Neural cell (in vitro differentiated cells): Measurements from ENCODE around the gene HDAC9. TPM values are rescaled to one million over a fixed set of nuclear protein-coding genes. Genes with fewer than 3 reads are reported as not detected.

ENCODE experiments used
- H2AFZ ChIP-seq: fragments of 200-600, 300-800 bp; sonication (generic), shearing (Covaris generic); 2 replicates; pipeline ENCODE4 v1.6.0; 2014; ENCODE audit warnings: low read depth, mild to moderate bottlenecking, antibody characterized with exemption, low read length, moderate library complexity
- H3F3A ChIP-seq: fragments of 200-600 bp; shearing (Covaris generic); 2 replicates; pipeline ENCODE4 v1.6.1; 2016; ENCODE audit warnings: mild to moderate bottlenecking, moderate library complexity, mixed read lengths, antibody characterized with exemption, low read length; ENCODE audit not compliant: insufficient read depth, poor library complexity, severe bottlenecking
- H3K27ac ChIP-seq: fragments of 200-600, 300-800 bp; sonication (generic), shearing (Covaris generic); 2 replicates; pipeline ENCODE4 v1.5.1; 2014; ENCODE audit warnings: mild to moderate bottlenecking, low read length, moderate library complexity
- H3K27me3 ChIP-seq: fragments of 300-800, 200-600 bp; sonication (generic), shearing (Covaris generic); 2 replicates; pipeline ENCODE4 v1.6.0; 2014; ENCODE audit warnings: mild to moderate bottlenecking, low read depth, low read length, moderate library complexity; ENCODE audit not compliant: insufficient read depth
- H3K36me3 ChIP-seq: fragments of 300-800, 200-600 bp; sonication (generic), shearing (Covaris generic); 2 replicates; pipeline ENCODE4 v1.5.1; 2014; ENCODE audit warnings: mild to moderate bottlenecking, antibody characterized with exemption, low read length, moderate library complexity; ENCODE audit not compliant: insufficient read depth
- H3K4me2 ChIP-seq: fragments of 300-800, 200-600 bp; sonication (generic), shearing (Covaris generic); 2 replicates; pipeline ENCODE4 v1.6.0; 2014; ENCODE audit warnings: mild to moderate bottlenecking, low read length
- H3K4me3 ChIP-seq: fragments of 300-800, 200-600 bp; sonication (generic), shearing (Covaris generic); 2 replicates; pipeline ENCODE4 v1.5.1; 2014; ENCODE audit warnings: mild to moderate bottlenecking, low read length, moderate library complexity
- H3K79me2 ChIP-seq: fragments of 200-600 bp; shearing (Covaris generic); replicated peaks from 2 replicates; pipeline ENCODE4 v1.6.0; 2014; ENCODE audit warnings: mild to moderate bottlenecking, low read length, moderate library complexity; ENCODE audit not compliant: insufficient read depth
- H3K9ac ChIP-seq: fragments of 300-800, 200-600 bp; sonication (generic), shearing (Covaris generic); 2 replicates; pipeline ENCODE4 v1.6.1; 2016; ENCODE audit warnings: mild to moderate bottlenecking, low read length, mixed read lengths
- H3K9me2 ChIP-seq: fragments of 200-600 bp; shearing (Covaris generic); 2 replicates; pipeline ENCODE4 v1.6.1; 2016; ENCODE audit warnings: mild to moderate bottlenecking, low read length, mixed read lengths; ENCODE audit not compliant: insufficient read depth
- H3K9me3 ChIP-seq: fragments of 200-600, 300-800 bp; sonication (generic), shearing (Covaris generic); 2 replicates; pipeline ENCODE4 v1.6.1; 2016; ENCODE audit warnings: mild to moderate bottlenecking, mixed run types, low read length, moderate library complexity, mixed read lengths
- H4K20me1 ChIP-seq: fragments of 200-600 bp; shearing (Covaris generic); 2 replicates; pipeline ENCODE4 v1.6.1; 2016; ENCODE audit warnings: mild to moderate bottlenecking, mixed run types; ENCODE audit not compliant: insufficient read depth
- CTCF ChIP-seq: fragments of 450-650 bp; IDR thresholded peaks from 2 replicates; pipeline ENCODE4 v1.5.1; 2014; ENCODE audit warnings: antibody characterized with exemption, mild to moderate bottlenecking, moderate library complexity; ENCODE audit not compliant: poor library complexity, severe bottlenecking
- EP300 ChIP-seq: fragments of 450-650 bp; conservative IDR thresholded peaks from 2 replicates; pipeline ENCODE4 v1.6.1; 2014; ENCODE audit warnings: antibody characterized with exemption, mild to moderate bottlenecking, moderate library complexity; ENCODE audit not compliant: poor library complexity, severe bottlenecking
- EZH2 ChIP-seq: fragments of 200-600, 300-800 bp; shearing (Covaris generic), sonication (generic); IDR thresholded peaks from 2 replicates; pipeline ENCODE4 v1.6.1; 2014; ENCODE audit warnings: antibody characterized with exemption, low read length, borderline replicate concordance, mild to moderate bottlenecking; ENCODE audit not compliant: insufficient read depth, poor library complexity, severe bottlenecking
- MXI1 ChIP-seq: fragments of 450-650 bp; conservative IDR thresholded peaks from 2 replicates; pipeline ENCODE4 v1.6.1; 2014; ENCODE audit warnings: antibody characterized with exemption, mild to moderate bottlenecking; ENCODE audit not compliant: poor library complexity, severe bottlenecking
- POLR2AphosphoS5 ChIP-seq: IDR thresholded peaks from 2 replicates; pipeline ENCODE4 v1.6.1; 2012
- RAD21 ChIP-seq: fragments of 450-650 bp; conservative IDR thresholded peaks from 2 replicates; pipeline ENCODE4 v1.6.1; 2014; ENCODE audit warnings: antibody characterized with exemption, mild to moderate bottlenecking, moderate library complexity
- REST ChIP-seq: IDR thresholded peaks from 2 replicates; pipeline ENCODE4 v1.6.1; 2012; ENCODE audit warnings: borderline replicate concordance
- SMC3 ChIP-seq: fragments of 450-650 bp; conservative IDR thresholded peaks from 2 replicates; pipeline ENCODE4 v1.6.1; 2014; ENCODE audit warnings: antibody characterized with exemption, mild to moderate bottlenecking, moderate library complexity; ENCODE audit not compliant: poor library complexity
- TAF1 ChIP-seq: IDR thresholded peaks from 2 replicates; pipeline ENCODE4 v1.6.1; 2012; ENCODE audit warnings: low read depth
- polyA plus RNA-seq: library from polyadenylated mRNA; depleted of rRNA; stranded (reverse); fragments of >200 nt; gene quantifications from 2 replicates; pipeline ENCODE4 v1.2.3, GENCODE V29; 2014

The HDAC9 gene
- polyA plus RNA-seq, 1 donor from 2014 or later, result 15.9 TPM

- H3K36me3 ChIP-seq, result no peaks in the 10 kb centered on the region
Observed at GRCh38 chr7:19011212-19011611, 515.7 kb downstream of the HDAC9 start.

GRCh38 chr7:19015098-19015497 is 519.5 kb downstream of the HDAC9 start:
- H3F3A ChIP-seq, result no peaks in the 10 kb centered on the region
- H3K4me2 ChIP-seq, result no peak overlapping the region
- no peaks in the 10 kb centered on the region for H3K9me2 ChIP-seq
- H3K36me3 ChIP-seq, result no peaks in the 10 kb centered on the region
- H2AFZ ChIP-seq, result no peak overlapping the region
- no peak overlapping the region for H3K27ac ChIP-seq
- H3K4me3 ChIP-seq, result no peak overlapping the region
- H3K9ac ChIP-seq, result no peak overlapping the region
- H3K9me3 ChIP-seq, result no peaks in the 10 kb centered on the region
- H4K20me1 ChIP-seq, result no peaks in the 10 kb centered on the region
- no peaks in the 10 kb centered on the region for H3K27me3 ChIP-seq
- no peaks in the 10 kb centered on the region for H3K79me2 ChIP-seq
- no peak for TF ChIP-seq SMC3
- no peak for TF ChIP-seq CTCF
- TF ChIP-seq REST, result no peak
- no peak for TF ChIP-seq RAD21
- TF ChIP-seq EP300, result no peak
- no peak for TF ChIP-seq POLR2AphosphoS5
- TF ChIP-seq MXI1, result no peak

More at GRCh38 chr7:19011212-19011611, 515.7 kb downstream of the HDAC9 start:
- TF ChIP-seq TAF1 (no peak), SMC3 (no peak), POLR2AphosphoS5 (no peak), CTCF (no peak), EP300 (no peak), EZH2 (no peak), RAD21 (no peak), MXI1 (no peak), REST (no peak)
- Histone ChIP-seq H3K27me3 (no peaks in the 10 kb centered on the region), H3F3A (no peaks in the 10 kb centered on the region), H2AFZ (no peak overlapping the region), H4K20me1 (no peaks in the 10 kb centered on the region), H3K9me3 (no peaks in the 10 kb centered on the region), H3K9me2 (no peaks in the 10 kb centered on the region), H3K4me2 (no peak overlapping the region), H3K4me3 (no peak overlapping the region), H3K79me2 (no peaks in the 10 kb centered on the region), H3K9ac (no peak overlapping the region), H3K27ac (no peak overlapping the region)
